DND-41 (cell line): ENCODE data around the gene ASIC2.

Experiments
- EZH2 ChIP-seq: IDR thresholded peaks from 3 replicates; pipeline ENCODE4 v1.6.1; 2012; ENCODE audit warnings: borderline replicate concordance, low read depth, mild to moderate bottlenecking, moderate library complexity, low read length, inconsistent platforms; ENCODE audit not compliant: severe bottlenecking
- TF ChIP-seq, protein P1 (sequence below): IDR thresholded peaks from 2 replicates; pipeline ENCODE4 v1.5.1; 2012; ENCODE audit warnings: borderline replicate concordance, low read length, moderate library complexity, mild to moderate bottlenecking; ENCODE audit not compliant: poor library complexity, severe bottlenecking; ENCODE audit errors: extremely low read depth

DNA sequence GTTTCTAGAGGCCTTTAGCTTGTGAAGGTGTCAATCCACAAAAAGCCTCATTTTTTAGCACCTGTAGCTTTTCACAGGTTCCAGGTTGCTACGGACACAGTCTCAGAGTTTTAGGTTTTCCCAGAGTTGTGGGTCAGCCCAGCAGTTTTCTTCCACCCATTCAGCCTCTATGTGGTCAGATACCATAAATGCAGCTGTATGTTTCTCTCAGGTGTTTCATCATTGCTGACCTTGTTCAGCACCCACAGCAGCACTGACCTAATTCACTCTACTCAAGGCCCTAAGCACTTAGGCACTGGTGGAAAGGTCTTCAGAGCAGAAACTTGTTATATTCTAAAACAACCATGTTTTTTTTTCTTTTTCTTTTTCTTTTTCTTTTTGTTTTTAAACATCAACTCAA is 316.5 kb downstream of the ASIC2 start:
- TF ChIP-seq, protein P1, sequence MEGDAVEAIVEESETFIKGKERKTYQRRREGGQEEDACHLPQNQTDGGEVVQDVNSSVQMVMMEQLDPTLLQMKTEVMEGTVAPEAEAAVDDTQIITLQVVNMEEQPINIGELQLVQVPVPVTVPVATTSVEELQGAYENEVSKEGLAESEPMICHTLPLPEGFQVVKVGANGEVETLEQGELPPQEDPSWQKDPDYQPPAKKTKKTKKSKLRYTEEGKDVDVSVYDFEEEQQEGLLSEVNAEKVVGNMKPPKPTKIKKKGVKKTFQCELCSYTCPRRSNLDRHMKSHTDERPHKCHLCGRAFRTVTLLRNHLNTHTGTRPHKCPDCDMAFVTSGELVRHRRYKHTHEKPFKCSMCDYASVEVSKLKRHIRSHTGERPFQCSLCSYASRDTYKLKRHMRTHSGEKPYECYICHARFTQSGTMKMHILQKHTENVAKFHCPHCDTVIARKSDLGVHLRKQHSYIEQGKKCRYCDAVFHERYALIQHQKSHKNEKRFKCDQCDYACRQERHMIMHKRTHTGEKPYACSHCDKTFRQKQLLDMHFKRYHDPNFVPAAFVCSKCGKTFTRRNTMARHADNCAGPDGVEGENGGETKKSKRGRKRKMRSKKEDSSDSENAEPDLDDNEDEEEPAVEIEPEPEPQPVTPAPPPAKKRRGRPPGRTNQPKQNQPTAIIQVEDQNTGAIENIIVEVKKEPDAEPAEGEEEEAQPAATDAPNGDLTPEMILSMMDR, result no peak
- no peak for TF ChIP-seq EZH2
